ENCODE results near the gene SEPHS1.

DNA sequence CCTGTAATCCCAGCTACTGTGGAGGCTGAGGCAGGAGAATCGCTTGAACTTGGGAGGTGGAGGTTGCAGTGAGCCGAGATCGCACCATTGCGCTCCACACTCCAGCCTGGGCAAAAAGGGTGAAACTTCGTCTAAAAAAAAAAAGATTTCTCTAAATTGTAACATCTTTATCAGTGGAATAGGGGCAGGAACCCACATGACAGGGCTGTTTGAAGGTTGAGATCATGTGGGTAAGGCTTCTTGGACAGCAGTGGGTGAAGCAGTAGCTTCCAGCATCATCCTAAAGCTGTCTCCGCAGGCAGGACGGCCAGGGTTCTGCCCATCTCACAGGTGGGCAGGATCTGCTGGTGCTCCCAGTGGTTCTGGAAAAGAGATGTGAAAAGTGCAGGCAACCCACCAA is 37.9 kb upstream of the SEPHS1 start:
- no peak for TF ChIP-seq ZNF121 (tag by site-specific recombination; IDR thresholded peaks at IDR 0.05)
- TF ChIP-seq ZNF843 (tag by site-specific recombination; IDR thresholded peaks at IDR 0.05) = no peak
- TF ChIP-seq ZNF580 (tag by site-specific recombination; IDR thresholded peaks at IDR 0.05) = no peak
- TF ChIP-seq, protein P1, sequence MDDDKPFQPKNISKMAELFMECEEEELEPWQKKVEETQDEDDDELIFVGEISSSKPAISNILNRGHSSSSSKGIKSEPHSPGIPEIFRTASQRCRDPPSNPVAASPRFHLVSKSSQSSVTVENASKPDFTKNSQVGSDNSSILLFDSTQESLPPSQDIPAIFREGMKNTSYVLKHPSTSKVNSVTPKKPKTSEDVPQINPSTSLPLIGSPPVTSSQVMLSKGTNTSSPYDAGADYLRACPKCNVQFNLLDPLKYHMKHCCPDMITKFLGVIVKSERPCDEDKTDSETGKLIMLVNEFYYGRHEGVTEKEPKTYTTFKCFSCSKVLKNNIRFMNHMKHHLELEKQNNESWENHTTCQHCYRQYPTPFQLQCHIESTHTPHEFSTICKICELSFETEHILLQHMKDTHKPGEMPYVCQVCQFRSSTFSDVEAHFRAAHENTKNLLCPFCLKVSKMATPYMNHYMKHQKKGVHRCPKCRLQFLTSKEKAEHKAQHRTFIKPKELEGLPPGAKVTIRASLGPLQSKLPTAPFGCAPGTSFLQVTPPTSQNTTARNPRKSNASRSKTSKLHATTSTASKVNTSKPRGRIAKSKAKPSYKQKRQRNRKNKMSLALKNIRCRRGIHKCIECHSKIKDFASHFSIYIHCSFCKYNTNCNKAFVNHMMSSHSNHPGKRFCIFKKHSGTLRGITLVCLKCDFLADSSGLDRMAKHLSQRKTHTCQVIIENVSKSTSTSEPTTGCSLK (tag by site-specific recombination; IDR thresholded peaks at IDR 0.05) = no peak
- no peak for TF ChIP-seq ZNF362 (tag by site-specific recombination; IDR thresholded peaks at IDR 0.05)
- TF ChIP-seq ZBTB8A (tag by site-specific recombination; IDR thresholded peaks at IDR 0.05) = no peak
- no peak for TF ChIP-seq ZNF423 (tag by site-specific recombination; IDR thresholded peaks at IDR 0.05)
- TF ChIP-seq RBAK (tag by site-specific recombination; IDR thresholded peaks at IDR 0.05) = no peak
- no peak for TF ChIP-seq ZFP3 (tag by site-specific recombination; IDR thresholded peaks at IDR 0.05; ENCODE audit: low read depth)
- TF ChIP-seq ZBTB7A (tag by site-specific recombination; IDR thresholded peaks at IDR 0.05; ENCODE audit: low read depth) = no peak
- TF ChIP-seq ZBTB44 (tag by site-specific recombination; IDR thresholded peaks at IDR 0.05) = no peak
- TF ChIP-seq ZNF549 (tag by site-specific recombination; IDR thresholded peaks at IDR 0.05) = no peak
- TF ChIP-seq ZNF155 (tag by site-specific recombination; IDR thresholded peaks at IDR 0.05) = no peak
- TF ChIP-seq, protein P2, sequence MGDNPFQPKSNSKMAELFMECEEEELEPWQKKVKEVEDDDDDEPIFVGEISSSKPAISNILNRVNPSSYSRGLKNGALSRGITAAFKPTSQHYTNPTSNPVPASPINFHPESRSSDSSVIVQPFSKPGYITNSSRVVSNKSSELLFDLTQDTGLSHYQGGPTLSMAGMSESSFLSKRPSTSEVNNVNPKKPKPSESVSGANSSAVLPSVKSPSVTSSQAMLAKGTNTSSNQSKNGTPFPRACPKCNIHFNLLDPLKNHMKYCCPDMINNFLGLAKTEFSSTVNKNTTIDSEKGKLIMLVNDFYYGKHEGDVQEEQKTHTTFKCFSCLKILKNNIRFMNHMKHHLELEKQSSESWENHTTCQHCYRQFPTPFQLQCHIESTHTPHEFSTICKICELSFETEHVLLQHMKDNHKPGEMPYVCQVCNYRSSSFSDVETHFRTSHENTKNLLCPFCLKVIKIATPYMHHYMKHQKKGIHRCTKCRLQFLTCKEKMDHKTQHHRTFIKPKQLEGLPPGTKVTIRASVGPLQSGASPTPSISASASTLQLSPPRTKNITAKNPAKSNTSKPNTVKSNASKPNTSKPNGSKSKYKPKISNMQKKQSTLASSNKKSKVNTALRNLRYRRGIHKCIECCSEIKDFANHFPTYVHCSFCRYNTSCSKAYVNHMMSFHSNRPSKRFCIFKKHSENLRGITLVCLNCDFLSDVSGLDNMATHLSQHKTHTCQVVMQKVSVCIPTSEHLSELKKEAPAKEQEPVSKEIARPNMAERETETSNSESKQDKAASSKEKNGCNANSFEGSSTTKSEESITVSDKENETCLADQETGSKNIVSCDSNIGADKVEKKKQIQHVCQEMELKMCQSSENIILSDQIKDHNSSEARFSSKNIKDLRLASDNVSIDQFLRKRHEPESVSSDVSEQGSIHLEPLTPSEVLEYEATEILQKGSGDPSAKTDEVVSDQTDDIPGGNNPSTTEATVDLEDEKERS (tag by site-specific recombination; IDR thresholded peaks at IDR 0.05) = no peak

Data from HEK293 (cell line).